Measurements from ENCODE around the gene HLA-A.

HLA-A gene

GRCh38 chr6:29990931-29991330 is 48.6 kb downstream of the HLA-A start:
- DNase-seq, result no peak

GRCh38 chr6:29992807-29993206 is 50.5 kb downstream of the HLA-A start:
- DNase-seq, result no peak

- no peak for DNase-seq
These were observed 52.5 kb downstream of the HLA-A start for GRCh38 chr6:29994826-29995225.

- no peak for DNase-seq
These were observed 53.0 kb downstream of the HLA-A start for GRCh38 chr6:29995340-29995777.

Data from NCI-H146 (cell line).